Caki2 (cell line): ENCODE data around the gene CACNB1. TPM values are rescaled to one million over a fixed set of nuclear protein-coding genes. Genes with fewer than 3 reads are reported as not detected.
"Not testable (repeated sequence)": the region's sequence is repeated elsewhere in the genome, so short reads cannot be mapped to it uniquely, and the experiment has no call there.

Experiments
- DNase-seq: peaks from one replicate; pipeline ENCODE4 v3.0.0-alpha.2; 2015; ENCODE audit warnings: low read depth
- in situ Hi-C: cut with HindIII; loops from 2 replicates; pipeline ENCODE4 v1.10.0; 2016; ENCODE audit warnings: low sequenced_read_pairs, low pct_unique_long_range_greater_than_20kb, mixed read lengths
- total RNA-seq: library from RNA; depleted of rRNA; stranded (reverse); fragments of >200 nt; shearing (Covaris generic); gene quantifications from 2 replicates; pipeline ENCODE4 v1.2.3, GENCODE V29; 2014; ENCODE audit warnings: low replicate concordance

The CACNB1 gene
- total RNA-seq, 1 experiment from 2014 or later: 3.4 TPM

DNA sequence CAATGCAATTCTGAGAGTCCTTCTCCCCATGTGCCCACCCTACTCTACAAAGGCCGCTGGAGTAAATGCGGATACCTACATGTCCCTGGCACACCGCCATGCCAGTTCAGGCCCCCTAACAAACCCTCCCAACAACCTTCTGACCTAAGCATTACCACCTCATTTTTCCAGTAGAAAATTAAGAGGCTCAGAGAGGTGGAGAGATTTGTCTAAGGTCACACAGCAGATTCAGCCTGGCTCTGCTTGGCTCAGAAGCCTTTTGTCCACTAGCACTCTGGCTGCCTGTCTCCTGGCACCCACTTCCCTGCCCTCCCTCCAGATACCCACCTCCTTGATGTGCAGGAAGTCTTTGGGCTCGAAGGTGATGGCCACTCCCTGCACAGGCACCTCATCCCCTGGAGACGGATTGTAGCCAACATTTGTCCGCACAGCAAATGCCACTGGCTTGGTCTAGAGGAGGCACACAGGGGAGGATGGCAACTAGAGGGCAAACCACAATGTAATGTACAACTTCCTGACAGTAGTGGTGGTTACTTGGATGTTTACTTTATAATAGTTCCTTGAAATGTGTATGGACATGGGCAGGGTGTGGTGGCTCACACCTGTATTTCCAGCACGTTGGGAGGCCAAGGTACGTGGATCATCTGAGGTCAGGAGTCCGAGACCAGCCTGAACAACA, 10.2 kb downstream of the CACNB1 start:
- in situ Hi-C loops: no loop called here
- DNase-seq: no peak

DNA sequence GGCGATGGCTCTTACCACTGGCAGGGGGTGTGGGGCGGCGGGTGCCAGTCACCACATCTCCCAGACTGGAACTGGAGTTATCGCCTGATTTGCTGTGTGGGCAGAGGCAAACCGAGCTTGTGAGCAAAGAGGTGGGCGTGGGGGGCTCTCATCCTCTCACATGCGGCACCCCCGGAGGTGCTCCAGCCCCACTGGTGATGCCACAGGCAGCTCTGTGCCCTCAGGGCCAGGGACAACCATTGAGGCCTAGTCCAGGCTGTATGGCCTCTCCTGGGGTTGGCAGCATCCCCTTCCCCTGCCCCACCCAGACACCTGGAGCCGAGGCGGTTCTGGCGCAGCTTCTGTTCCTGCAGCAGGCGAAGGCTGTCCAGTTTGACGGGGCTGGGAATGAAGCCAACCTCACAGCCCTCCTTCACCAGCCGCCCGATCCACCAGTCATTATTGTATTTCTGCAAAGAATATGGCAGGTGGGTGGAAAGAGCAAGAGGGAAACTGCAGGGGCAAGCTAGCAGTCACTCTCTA, 10.9 kb downstream of the CACNB1 start:
- in situ Hi-C loops: no loop called here
- no peak for DNase-seq

- in situ Hi-C loops: no loop called here
- DNase-seq: no peak
Observed at GRCh38 chr17:39183720-39184119, 13.7 kb downstream of the CACNB1 start.

DNA sequence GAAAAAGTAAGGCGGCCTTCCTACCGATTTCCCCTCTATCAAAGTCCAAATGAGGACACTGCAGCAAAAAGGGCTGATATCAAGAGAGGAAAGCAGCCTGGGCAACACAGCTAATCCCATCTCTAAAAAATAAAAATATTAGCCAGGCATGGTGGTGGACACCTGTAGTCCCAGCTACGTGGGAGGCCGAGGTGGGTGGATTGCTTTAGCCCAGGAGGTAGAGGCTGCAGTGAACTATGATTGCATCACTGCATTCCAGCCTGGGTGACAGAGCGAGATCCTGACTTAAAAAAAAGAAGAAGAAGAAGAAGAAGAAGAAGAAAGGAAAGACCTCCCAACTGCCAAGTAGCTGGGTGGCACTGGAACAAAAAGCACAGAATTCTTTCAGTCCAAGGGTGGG, 14.4 kb downstream of the CACNB1 start:
- in situ Hi-C loops: no loop called here
- no peak for DNase-seq

- DNase-seq: no peak
- in situ Hi-C loops: no loop called here
Observed at GRCh38 chr17:39181303-39181702, 16.2 kb downstream of the CACNB1 start.

DNA sequence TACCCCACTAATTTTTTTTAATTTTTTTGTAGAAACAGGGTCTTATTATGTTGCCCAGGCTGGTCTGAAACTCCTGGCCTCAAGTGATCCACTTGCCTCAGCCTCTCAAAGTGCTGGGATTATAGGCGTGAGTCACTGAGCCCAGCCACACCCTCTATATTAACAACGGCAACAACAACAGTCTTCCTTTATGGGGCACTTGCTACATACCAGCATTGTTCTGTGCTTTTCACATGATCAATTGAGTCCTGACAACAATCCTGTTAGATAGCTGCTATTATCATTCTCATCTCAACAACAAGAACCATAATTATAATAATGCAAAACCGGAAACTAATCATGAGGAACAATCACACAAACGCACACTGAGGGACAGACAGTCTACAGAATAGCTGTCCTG, 18.9 kb downstream of the CACNB1 start:
- no peak for DNase-seq
- in situ Hi-C loops: no loop called here

- in situ Hi-C loops: no loop called here
Observed at GRCh38 chr17:39177256-39177655, 20.2 kb downstream of the CACNB1 start.

DNA sequence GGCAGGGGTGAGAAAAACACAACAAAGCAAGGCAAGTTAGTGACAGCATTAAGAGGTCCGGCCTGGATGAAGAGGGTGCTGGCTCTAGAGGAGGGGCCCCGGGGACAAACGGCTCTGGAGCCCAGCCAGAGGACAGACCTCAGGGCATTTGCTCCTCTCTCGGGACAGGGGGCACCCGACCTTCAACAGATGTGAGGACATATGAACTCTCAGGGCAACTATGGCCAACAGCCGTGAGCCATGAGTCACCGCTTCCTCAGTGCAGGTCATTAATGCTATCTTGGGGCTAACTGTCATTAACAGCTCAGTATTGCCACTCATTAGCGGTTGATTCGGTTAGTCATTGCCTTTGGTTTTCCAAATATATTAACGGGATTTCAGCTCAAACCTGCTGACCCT, 21.8 kb downstream of the CACNB1 start:
- DNase-seq: no peak
- in situ Hi-C loops: no loop called here

More at GRCh38 chr17:39177256-39177655, 20.2 kb downstream of the CACNB1 start:
- DNase-seq: peak; percentile 53

DNA sequence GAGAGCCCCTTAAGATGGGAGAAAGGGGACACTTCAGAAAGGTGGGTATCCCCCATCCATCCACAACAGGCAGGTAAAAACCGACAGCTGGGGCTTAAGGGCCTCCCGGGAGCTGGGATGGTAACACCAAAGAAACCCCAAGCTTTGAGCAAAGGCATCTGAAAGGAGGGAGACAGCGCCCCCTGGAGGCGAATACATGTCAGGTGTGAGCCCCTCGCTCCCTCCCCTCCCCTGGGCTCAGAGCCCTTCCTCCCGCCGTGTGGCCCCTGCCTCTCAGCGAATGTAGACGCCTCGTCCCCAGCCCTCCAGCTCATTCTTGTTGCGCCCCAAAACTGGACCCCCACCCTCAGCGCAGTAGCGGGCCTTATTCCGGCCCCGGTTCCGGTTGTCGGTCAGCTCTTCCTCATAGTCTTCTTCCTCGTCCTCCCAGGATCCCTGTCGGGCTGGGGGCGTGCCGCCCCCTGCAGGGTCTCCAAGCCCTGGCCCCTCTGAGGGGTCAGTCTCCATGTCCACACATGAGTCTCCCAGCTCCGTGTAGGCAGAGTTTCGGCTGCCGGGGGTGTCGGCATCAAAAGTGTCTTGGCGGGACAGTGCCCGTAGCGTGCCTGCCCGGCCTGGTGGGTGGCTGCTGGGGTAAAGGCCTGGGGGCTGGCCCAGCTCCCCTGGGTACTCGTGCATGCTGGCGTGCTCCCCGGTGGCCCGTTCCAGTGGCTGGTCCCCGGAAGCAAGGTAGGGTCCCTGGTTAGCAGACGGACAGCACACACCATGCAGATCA, 22.4 kb downstream of the CACNB1 start:
- DNase-seq: no peak
- in situ Hi-C loops: no loop called here

GRCh38 chr17:39173526-39174274, 23.8 kb downstream of the CACNB1 start:
- in situ Hi-C loops: no loop called here
- no peak for DNase-seq

DNA sequence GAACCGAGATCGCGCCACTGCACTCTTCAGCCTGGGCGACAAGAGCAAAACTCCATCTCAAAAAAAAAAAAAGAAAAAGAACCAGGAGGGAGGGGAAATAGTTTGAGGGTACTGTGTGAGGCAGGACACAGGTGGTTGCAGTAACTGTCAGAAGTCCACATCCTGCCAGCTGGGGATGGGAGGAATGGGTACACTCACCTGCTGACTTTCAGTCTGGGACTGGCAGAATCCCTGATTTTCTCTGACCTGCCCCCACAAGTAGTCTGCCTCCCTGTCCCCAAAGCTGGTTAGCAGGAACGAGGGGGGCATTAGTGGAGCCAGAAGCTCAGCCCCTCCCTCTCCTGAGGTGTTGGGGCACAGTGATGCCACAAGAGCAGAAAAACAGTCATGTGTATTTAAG, 24.4 kb downstream of the CACNB1 start:
- no peak for DNase-seq
- in situ Hi-C loops: no loop called here

DNA sequence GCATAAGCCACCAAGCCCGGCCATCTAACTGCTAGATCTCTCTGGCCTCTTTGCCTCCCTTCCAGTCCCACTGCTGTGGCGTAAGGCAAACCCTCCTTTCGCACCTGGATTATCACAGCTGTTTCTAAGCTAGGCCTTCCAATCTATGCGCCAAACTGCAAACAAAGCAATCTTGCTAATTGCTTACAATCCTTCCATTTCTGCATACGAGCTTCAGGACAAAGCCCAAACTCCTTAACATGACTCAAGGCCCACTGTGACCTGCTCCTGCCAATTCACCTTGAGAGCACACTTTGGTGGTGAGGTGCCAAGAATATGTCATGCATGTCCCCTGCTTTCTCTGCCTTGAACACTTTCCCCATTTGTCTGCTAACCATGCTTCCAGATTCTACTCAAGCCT, 25.5 kb downstream of the CACNB1 start:
- in situ Hi-C loops: no loop called here
- DNase-seq: no peak

DNA sequence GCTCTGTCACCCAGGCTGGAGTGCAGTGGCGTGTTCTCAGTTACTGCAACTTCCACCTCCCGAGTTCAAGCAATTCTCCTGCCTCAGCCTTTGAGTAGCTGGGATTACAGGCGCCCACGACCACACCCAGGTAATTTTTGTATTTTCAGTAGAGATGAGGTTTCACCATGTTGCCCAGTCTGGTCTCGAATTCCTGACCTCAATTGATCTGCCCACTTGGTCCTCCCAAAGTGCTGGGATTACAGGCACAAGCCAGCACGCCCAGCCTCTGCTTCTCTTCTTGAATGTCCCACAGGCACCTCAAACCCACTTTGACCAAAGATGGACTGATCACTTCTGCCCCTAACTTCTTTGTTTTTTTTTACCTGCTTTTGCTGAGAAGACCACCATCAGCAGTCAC, 26.9 kb downstream of the CACNB1 start:
- in situ Hi-C loops: no loop called here

DNA sequence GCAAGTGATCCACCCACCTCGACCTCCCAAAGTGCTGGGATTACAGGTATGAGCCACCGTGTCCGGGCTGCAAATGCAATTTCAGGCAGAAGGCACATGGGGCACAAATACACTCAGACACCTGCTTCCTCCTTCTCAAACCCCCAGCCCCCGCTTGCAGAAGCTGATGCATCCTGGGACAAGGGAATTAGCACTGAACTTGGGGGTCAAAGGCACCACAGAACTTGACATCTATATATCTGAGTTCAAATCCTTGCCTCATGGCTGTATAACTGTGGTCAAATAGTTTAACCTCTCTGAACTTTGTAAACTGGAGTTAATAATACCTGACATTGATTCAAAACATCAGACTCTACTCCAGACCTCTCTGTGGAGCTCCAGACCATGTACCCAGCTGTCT, 27.4 kb downstream of the CACNB1 start:
- DNase-seq: no peak
- in situ Hi-C loops: no loop called here

More for the DNA sequence above, 26.9 kb downstream of the CACNB1 start:
- no peak for DNase-seq

GRCh38 chr17:39169518-39169917, 28.0 kb downstream of the CACNB1 start:
- in situ Hi-C loops: no loop called here
- DNase-seq: no peak

DNA sequence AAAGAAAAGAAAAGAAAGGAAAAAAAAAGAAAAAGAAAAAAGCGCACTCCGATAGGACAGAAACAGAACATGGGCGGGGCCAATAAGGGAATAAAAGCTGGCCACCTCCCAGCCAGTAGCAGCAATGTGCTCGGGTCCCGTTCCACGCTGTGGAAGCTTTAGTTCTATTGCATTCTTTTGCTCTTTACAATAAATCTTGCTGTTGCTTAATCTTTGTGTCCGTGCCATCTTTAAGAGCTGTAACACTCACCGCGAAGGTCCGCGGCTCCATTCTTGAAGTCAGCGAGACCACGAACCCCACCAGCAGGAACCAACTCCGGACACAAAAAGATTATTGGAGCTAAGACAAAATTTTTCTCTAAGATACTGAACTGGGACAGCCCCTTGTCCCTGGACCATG, 28.4 kb downstream of the CACNB1 start:
- no peak for DNase-seq
- in situ Hi-C loops: no loop called here

- DNase-seq, in situ Hi-C loops: not testable (repeated sequence)
Observed at GRCh38 chr17:39168503-39168902, 29.0 kb downstream of the CACNB1 start.

DNA sequence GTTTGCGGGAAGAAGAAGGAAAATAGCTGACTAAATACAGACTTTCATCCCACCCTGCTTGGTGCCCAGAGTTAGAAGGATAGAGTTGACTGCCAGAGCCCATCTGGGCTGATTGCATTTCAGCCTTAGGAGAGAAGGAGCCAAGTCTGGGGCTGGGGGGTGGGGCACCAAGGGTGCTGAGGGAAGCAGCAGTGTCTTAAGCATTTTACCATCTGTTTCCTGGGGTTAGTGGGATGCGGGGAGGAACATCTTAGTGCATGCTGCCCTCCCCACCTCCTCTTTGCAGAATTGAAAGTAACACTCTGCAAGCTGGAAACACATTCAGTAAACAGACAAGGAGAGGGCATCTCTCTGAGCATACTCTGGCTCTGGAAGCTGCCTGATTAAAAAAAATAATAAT, 30.0 kb downstream of the CACNB1 start:
- DNase-seq: no peak
- in situ Hi-C loops: no loop called here
